PC-3 (cell line): ENCODE data around the gene UBE2QL1. TPM values are rescaled to one million over a fixed set of nuclear protein-coding genes. Genes with fewer than 3 reads are reported as not detected.

Experiments
- ATAC-seq: fragments of 200-7000 bp; cut with Tn5 transposase; 2 replicates; pipeline ENCODE4 v1.9.1; 2020; ENCODE audit warnings: mild to moderate bottlenecking, moderate library complexity
- BruUV-seq: library from RNA; stranded (reverse); fragments of 400-500 nt; replicated peaks from 2 replicates; lab custom pipeline; 2021; lab: Mats Ljungman, UMichigan
- CTCF ChIA-PET: fragments of 300-600 bp; sonication (Branson Sonifier 250); formaldehyde crosslinking; loops from one replicate; lab custom pipeline; 2022; ENCODE audit warnings: antibody characterized with exemption; lab: Charles Lee
- POLR2A ChIA-PET: fragments of 300-600 bp; sonication (Branson Sonifier 250); formaldehyde crosslinking; loops from one replicate; lab custom pipeline; 2022; ENCODE audit warnings: antibody characterized with exemption; ENCODE audit not compliant: unreplicated experiment; lab: Charles Lee
- DNase-seq: peaks from one replicate; pipeline ENCODE4 v3.0.0-alpha.2; 2015
- H2AFZ ChIP-seq: fragments of 300-600 bp; sonication (generic); 2 replicates; pipeline ENCODE4 v1.6.0; 2016; ENCODE audit warnings: antibody characterized with exemption, low read length
- H3F3A ChIP-seq: fragments of 300-600 bp; sonication (generic); one replicate; pipeline ENCODE4 v1.6.0; 2017; ENCODE audit warnings: antibody characterized with exemption, low read length, control low read depth, mild to moderate bottlenecking; ENCODE audit not compliant: unreplicated experiment
- H3K27ac ChIP-seq: fragments of 300-600 bp; sonication (generic); 2 replicates; pipeline ENCODE4 v1.5.1; 2016; ENCODE audit warnings: mild to moderate bottlenecking, low read length
- H3K27me3 ChIP-seq: fragments of 300-600 bp; sonication (generic); 2 replicates; pipeline ENCODE4 v1.6.1; 2016; ENCODE audit warnings: low read length, mixed read lengths
- H3K36me3 ChIP-seq: fragments of 300-600 bp; sonication (generic); 2 replicates; pipeline ENCODE4 v1.6.1; 2016; ENCODE audit warnings: low read depth, mixed run types, low read length, mixed read lengths
- H3K4me1 ChIP-seq: fragments of 300-600 bp; sonication (generic); 2 replicates; pipeline ENCODE4 v1.5.1; 2016; ENCODE audit warnings: low read length; ENCODE audit not compliant: insufficient read depth
- H3K4me2 ChIP-seq: fragments of 300-600 bp; sonication (generic); 2 replicates; pipeline ENCODE4 v1.6.0; 2016; ENCODE audit warnings: low read length
- H3K4me3 ChIP-seq: fragments of 300-600 bp; sonication (generic); 2 replicates; pipeline ENCODE4 v1.5.1; 2016; ENCODE audit warnings: mild to moderate bottlenecking, low read length, mixed read lengths
- H3K79me2 ChIP-seq: fragments of 300-600 bp; sonication (generic); 2 replicates; pipeline ENCODE4 v1.6.1; 2017; ENCODE audit warnings: low read length, mixed read lengths
- H3K9ac ChIP-seq: fragments of 300-600 bp; sonication (generic); 2 replicates; pipeline ENCODE4 v1.6.0; 2016; ENCODE audit warnings: mild to moderate bottlenecking, low read length
- H3K9me2 ChIP-seq: fragments of 300-600 bp; sonication (generic); replicated peaks from 2 replicates; pipeline ENCODE4 v1.6.1; 2016; ENCODE audit warnings: mixed run types, low read length, mixed read lengths
- H3K9me3 ChIP-seq: fragments of 300-600 bp; sonication (generic); 2 replicates; pipeline ENCODE4 v1.6.1; 2016; ENCODE audit warnings: low read length, mixed read lengths
- H4K20me1 ChIP-seq: fragments of 300-600 bp; sonication (generic); 2 replicates; pipeline ENCODE4 v1.6.1; 2016; ENCODE audit warnings: low read length, mixed read lengths
- CTCF ChIP-seq: fragments of 300-600 bp; sonication (generic); conservative IDR thresholded peaks from 2 replicates; pipeline ENCODE4 v1.5.1; 2017; ENCODE audit warnings: antibody characterized with exemption, low read depth, mild to moderate bottlenecking, low read length
- EZH2 ChIP-seq: fragments of 300-600 bp; sonication (generic); IDR thresholded peaks from one replicate; pipeline ENCODE4 v1.6.1; 2017; ENCODE audit warnings: antibody characterized with exemption, mild to moderate bottlenecking, low read length; ENCODE audit not compliant: unreplicated experiment
- EZH2phosphoT487 ChIP-seq: fragments of 300-600 bp; sonication (generic); IDR thresholded peaks from 2 replicates; pipeline ENCODE4 v1.6.1; 2018; ENCODE audit warnings: mild to moderate bottlenecking, antibody characterized with exemption, low read length, borderline replicate concordance
- intact Hi-C: fragments of 100-400 bp; cut with micrococcal nuclease; formaldehyde crosslinking; loops from 2 replicates; pipeline ENCODE4 v1.9.0; 2023
- total RNA-seq: library from RNA; depleted of rRNA; stranded (reverse); fragments of >200 nt; gene quantifications from 2 replicates; pipeline ENCODE4 v1.2.3, GENCODE V29; 2014

Gene UBE2QL1
- total RNA-seq, 1 experiment from 2014 or later, result 8.8 TPM

DNA sequence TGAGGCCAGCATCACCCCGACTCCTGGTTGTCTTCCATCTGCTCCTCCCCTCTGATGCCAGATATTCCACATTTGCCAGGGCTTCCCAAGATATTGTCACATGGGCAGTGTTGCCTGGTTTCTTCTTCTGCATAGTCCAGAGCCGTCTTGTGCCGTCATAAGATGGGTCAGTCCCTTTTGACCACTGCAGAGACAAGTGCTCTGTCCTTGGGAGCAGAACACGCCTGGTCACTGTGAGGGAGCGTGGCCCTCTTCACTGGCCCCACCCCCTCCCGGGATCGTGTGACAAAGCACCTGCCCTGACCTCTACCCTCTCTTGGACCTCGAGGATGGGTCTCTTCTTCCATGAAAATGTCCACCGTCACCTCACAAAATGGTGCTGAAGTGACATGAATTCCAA, 41.6 kb downstream of the UBE2QL1 start:
- TF ChIP-seq CTCF (no peak), EZH2phosphoT487 (no peak), EZH2 (no peak)
- intact Hi-C loops, result no loop called here
- Histone ChIP-seq H3K79me2 (no peaks in the 10 kb centered on the region), H3K9ac (no peak overlapping the region), H3K36me3 (no peaks in the 10 kb centered on the region), H3K9me3 (no peaks in the 10 kb centered on the region), H3F3A (no peaks in the 10 kb centered on the region), H3K4me3 (no peak overlapping the region), H2AFZ (no peak overlapping the region), H3K4me1 (peaks cover 19% of the 10 kb centered on the region), H3K27ac (no peak overlapping the region), H4K20me1 (no peaks in the 10 kb centered on the region), H3K9me2 (no peaks in the 10 kb centered on the region), H3K4me2 (no peak overlapping the region), H3K27me3 (no peaks in the 10 kb centered on the region)
- DNase-seq (no peak), ATAC-seq (no peak)
- CTCF ChIA-PET, result no interaction called here
- no TSS peak for BruUV-seq
- POLR2A ChIA-PET, result no interaction called here

DNA sequence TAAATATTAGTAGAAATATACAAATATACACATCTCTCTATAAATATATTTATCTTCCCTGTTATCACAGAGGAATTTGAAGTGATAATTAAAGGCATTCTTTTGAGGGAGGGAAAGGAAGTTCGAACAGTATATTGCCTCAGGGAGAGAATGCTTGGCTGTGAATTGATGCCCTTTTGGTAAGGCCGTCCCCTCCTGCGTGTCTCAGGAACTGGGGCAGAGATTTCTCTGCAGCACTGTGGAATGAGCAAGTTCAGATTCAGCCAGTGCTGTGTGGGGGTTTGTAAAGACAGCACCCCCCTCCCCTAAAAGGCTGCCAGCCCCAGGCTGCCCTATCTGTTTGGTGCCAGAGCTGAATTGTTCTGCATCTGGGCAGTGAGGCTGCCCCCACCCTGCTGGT, 42.0 kb downstream of the UBE2QL1 start:
- H3K4me2 ChIP-seq, result no peak overlapping the region
- intact Hi-C loops, result no loop called here

More for the DNA sequence above, 42.0 kb downstream of the UBE2QL1 start:
- no peaks in the 10 kb centered on the region for H3F3A ChIP-seq
- H3K9ac ChIP-seq, result no peak overlapping the region
- peaks cover 23% of the 10 kb centered on the region for H3K4me1 ChIP-seq
- CTCF ChIA-PET, result no interaction called here
- H3K9me2 ChIP-seq, result no peaks in the 10 kb centered on the region
- no TSS peak for BruUV-seq
- H3K27me3 ChIP-seq, result no peaks in the 10 kb centered on the region
- no peaks in the 10 kb centered on the region for H4K20me1 ChIP-seq
- no peaks in the 10 kb centered on the region for H3K9me3 ChIP-seq
- no peak overlapping the region for H3K4me3 ChIP-seq
- H2AFZ ChIP-seq, result no peak overlapping the region
- ATAC-seq (no peak), DNase-seq (peak; percentile 22)
- H3K36me3 ChIP-seq, result no peaks in the 10 kb centered on the region
- POLR2A ChIA-PET, result no interaction called here
- H3K27ac ChIP-seq, result no peak overlapping the region
- no peaks in the 10 kb centered on the region for H3K79me2 ChIP-seq
- TF ChIP-seq EZH2phosphoT487 (no peak), CTCF (no peak), EZH2 (no peak)
